Gastroesophageal sphincter (tissue), 4 donors: Measurements from ENCODE around the gene RASL10B. TPM values are rescaled to one million over a fixed set of nuclear protein-coding genes. Genes with fewer than 3 reads are reported as not detected.

ENCODE experiments used
- ATAC-seq: fragments of 150-250 bp; one replicate; pipeline ENCODE4 v1.9.1; 2016; ENCODE audit warnings: mild to moderate bottlenecking, moderate library complexity
- H3K27ac ChIP-seq, 4 donors: fragments of 200-600 bp; sonication (generic) in 3 of 4; 1 replicate in 3 of 4; 2 replicates in 1 of 4; pipeline ENCODE4 v1.5.1; 2016 to 2019
- H3K27me3 ChIP-seq: fragments of 200-600 bp; sonication (generic); one replicate; pipeline ENCODE4 v1.5.1; 2019
- H3K36me3 ChIP-seq, 2 donors: fragments of 200-600 bp; sonication (generic); one replicate each; pipeline ENCODE4 v1.5.1; 2019; ENCODE audit warnings: control low read depth in 1 of 2
- H3K4me1 ChIP-seq, 3 donors: fragments of 200-600 bp; sonication (generic); 1 replicate in 2 of 3; 2 replicates in 1 of 3; pipeline ENCODE4 v1.5.1; 2016 to 2019; ENCODE audit warnings: control low read depth in 2 of 3
- H3K4me3 ChIP-seq, 2 donors: fragments of 200-600 bp; sonication (generic); one replicate each; pipeline ENCODE4 v1.5.1; 2019; ENCODE audit warnings: mild to moderate bottlenecking in 1 of 2, moderate library complexity in 1 of 2
- H3K9me3 ChIP-seq, 3 donors: fragments of 200-600 bp; sonication (generic); one replicate each; pipeline ENCODE4 v1.5.1; 2017 to 2019; ENCODE audit warnings: control low read depth in 2 of 3
- EP300 ChIP-seq: sonication (generic); formaldehyde crosslinking; IDR thresholded peaks from one replicate; pipeline ENCODE4 v1.6.1; 2017; ENCODE audit warnings: antibody characterized with exemption, mild to moderate bottlenecking
- POLR2A ChIP-seq, 2 donors: fragments of 450-650 bp; IDR thresholded peaks; one replicate each; pipeline ENCODE4 v1.6.1; 2017; ENCODE audit warnings: antibody characterized with exemption in 2 of 2, mild to moderate bottlenecking in 2 of 2, moderate library complexity in 1 of 2
- POLR2AphosphoS5 ChIP-seq: sonication (generic); formaldehyde crosslinking; IDR thresholded peaks from one replicate; pipeline ENCODE4 v1.6.1; 2017; ENCODE audit warnings: antibody characterized with exemption
- WGBS, 2 donors: methylation state at CpG; one replicate each; pipeline ENCODE4 v1.1.5; 2018; ENCODE audit warnings: low coverage in 1 of 2; 5-methylcytosine and 5-hydroxymethylcytosine counted together
- total RNA-seq, 4 donors: library from RNA; depleted of rRNA; stranded (reverse); fragments of >200 nt; gene quantifications; one replicate each; pipeline ENCODE4 v1.1.0, GENCODE V29; 2016
- TF ChIP-seq, protein P1 (sequence below), 4 experiments: fragments of 200-600 bp in 2 of 4; fragments of 450-650 bp in 2 of 4; sonication (generic) in 1 of 4; IDR thresholded peaks; one replicate each; pipeline ENCODE4 v1.5.1; 2017 to 2019; ENCODE audit warnings: antibody characterized with exemption in 4 of 4, mild to moderate bottlenecking in 2 of 4, moderate library complexity in 2 of 4

The RASL10B gene
- total RNA-seq, 4 donors from 2014 or later, result 4.2 to 25.9 (median 15.4) TPM

GRCh38 chr17:35727635-35728034, 3.8 kb upstream of the RASL10B start:
- WGBS, 2 donors, result 55 to 62% methylated on average over 2 to 5 of the region's 5 CpGs
- no peak for TF ChIP-seq EP300
- no peak for TF ChIP-seq POLR2AphosphoS5
- no peak for TF ChIP-seq POLR2A (IDR thresholded peaks at IDR 0.05)
- TF ChIP-seq, protein P1, sequence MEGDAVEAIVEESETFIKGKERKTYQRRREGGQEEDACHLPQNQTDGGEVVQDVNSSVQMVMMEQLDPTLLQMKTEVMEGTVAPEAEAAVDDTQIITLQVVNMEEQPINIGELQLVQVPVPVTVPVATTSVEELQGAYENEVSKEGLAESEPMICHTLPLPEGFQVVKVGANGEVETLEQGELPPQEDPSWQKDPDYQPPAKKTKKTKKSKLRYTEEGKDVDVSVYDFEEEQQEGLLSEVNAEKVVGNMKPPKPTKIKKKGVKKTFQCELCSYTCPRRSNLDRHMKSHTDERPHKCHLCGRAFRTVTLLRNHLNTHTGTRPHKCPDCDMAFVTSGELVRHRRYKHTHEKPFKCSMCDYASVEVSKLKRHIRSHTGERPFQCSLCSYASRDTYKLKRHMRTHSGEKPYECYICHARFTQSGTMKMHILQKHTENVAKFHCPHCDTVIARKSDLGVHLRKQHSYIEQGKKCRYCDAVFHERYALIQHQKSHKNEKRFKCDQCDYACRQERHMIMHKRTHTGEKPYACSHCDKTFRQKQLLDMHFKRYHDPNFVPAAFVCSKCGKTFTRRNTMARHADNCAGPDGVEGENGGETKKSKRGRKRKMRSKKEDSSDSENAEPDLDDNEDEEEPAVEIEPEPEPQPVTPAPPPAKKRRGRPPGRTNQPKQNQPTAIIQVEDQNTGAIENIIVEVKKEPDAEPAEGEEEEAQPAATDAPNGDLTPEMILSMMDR (IDR thresholded peaks at IDR 0.05), result no peak
- peaks cover 10 to 62% (median 24%) of the 10 kb centered on the region in 3 donors for H3K4me1 ChIP-seq
- no peaks in the 10 kb centered on the region for H3K9me3 ChIP-seq
- peak overlapping the region; percentile 21 to 63 (median 60) for H3K27ac ChIP-seq
- peaks cover 0 to 44% of the 10 kb centered on the region in 2 donors for H3K36me3 ChIP-seq
- no peaks in the 10 kb centered on the region for H3K27me3 ChIP-seq
- H3K4me3 ChIP-seq, result no peak overlapping the region
- no peak for ATAC-seq

GRCh38 chr17:35728551-35728950, 2.9 kb upstream of the RASL10B start:
- H3K27ac ChIP-seq, result peak overlapping the region in 3 of 4 donors; percentile 21 to 63 (median 61)
- no peaks in the 10 kb centered on the region for H3K9me3 ChIP-seq
- H3K27me3 ChIP-seq, result no peaks in the 10 kb centered on the region
- H3K4me3 ChIP-seq, result no peak overlapping the region
- peaks cover 10 to 66% (median 24%) of the 10 kb centered on the region in 3 donors for H3K4me1 ChIP-seq
- TF ChIP-seq, protein P1 (IDR thresholded peaks at IDR 0.05), result no peak
- no peak for TF ChIP-seq EP300
- no peak for TF ChIP-seq POLR2AphosphoS5
- TF ChIP-seq POLR2A (IDR thresholded peaks at IDR 0.05), result no peak
- ATAC-seq, result no peak
- H3K36me3 ChIP-seq, result peaks cover 0 to 37% of the 10 kb centered on the region in 2 donors
- WGBS, 2 donors, result 80 to 100% methylated on average over 1 of the region's 3 CpGs

- Histone ChIP-seq H3K27ac (no peak overlapping the region), H3K27me3 (no peaks in the 10 kb centered on the region), H3K9me3 (no peaks in the 10 kb centered on the region), H3K4me1 (peaks cover 10 to 66% (median 24%) of the 10 kb centered on the region in 3 donors), H3K36me3 (peaks cover 0 to 28% of the 10 kb centered on the region in 2 donors), H3K4me3 (no peak overlapping the region)
- TF ChIP-seq EP300 (no peak), POLR2A (IDR thresholded peaks at IDR 0.05) (no peak), POLR2AphosphoS5 (no peak)
- TF ChIP-seq, protein P1 (IDR thresholded peaks at IDR 0.05), result no peak
- 82 to 88% methylated on average over 3 to 4 of the region's 4 CpGs for WGBS, 2 donors
- no peak for ATAC-seq
Measured at GRCh38 chr17:35729405-35729833, 2.0 kb upstream of the RASL10B start.

DNA sequence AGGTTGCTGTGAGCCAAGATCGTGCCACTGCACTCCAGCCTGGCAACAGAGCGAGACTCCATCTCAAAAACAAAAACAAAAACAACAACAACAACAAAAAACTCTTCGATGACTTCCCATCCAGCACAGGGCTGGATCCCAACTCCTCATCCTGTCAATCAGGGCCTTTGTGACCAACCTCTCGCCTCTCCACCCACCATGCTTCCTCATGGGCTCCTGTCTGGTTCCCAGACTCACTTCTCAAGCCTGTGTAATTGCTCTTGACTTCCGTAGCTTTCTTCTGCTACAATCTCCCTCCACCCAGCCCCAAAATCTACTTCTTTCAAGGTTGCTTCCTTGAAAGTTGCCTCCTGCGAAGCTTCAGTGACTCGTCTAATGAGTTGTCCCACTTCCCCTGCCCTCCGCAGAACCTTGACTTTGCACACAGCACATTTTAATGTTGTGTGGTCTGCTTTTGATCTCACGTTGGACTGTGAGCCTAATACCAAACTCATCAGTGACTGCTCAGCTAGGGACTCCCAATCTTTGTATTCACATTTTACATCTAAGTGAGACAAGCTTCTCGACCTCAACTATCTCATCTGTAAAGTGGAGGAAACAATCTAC, 936 bp upstream of the RASL10B start:
- Histone ChIP-seq H3K27me3 (no peaks in the 10 kb centered on the region), H3K36me3 (peaks cover 0 to 17% of the 10 kb centered on the region in 2 donors), H3K4me3 (no peak overlapping the region), H3K27ac (no peak overlapping the region), H3K4me1 (peaks cover 10 to 62% (median 22%) of the 10 kb centered on the region in 3 donors), H3K9me3 (no peaks in the 10 kb centered on the region)
- WGBS, 2 donors, result 79 to 88% methylated on average over 6 to 10 of the region's 10 CpGs
- no peak for ATAC-seq
- TF ChIP-seq POLR2AphosphoS5 (no peak), EP300 (no peak), POLR2A (IDR thresholded peaks at IDR 0.05) (no peak)
- TF ChIP-seq, protein P1 (IDR thresholded peaks at IDR 0.05), result no peak
